Measurements from ENCODE around the gene GBE1. TPM values are rescaled to one million over a fixed set of nuclear protein-coding genes. Genes with fewer than 3 reads are reported as not detected.
A peak's percentile ranks its signal among the peaks of the same experiment; 100 is the strongest.

Gene GBE1
- total RNA-seq, 1 experiment from 2014 or later: 7.7 TPM

GRCh38 chr3:81650187-81650586, 111.3 kb downstream of the GBE1 start:
- DNase-seq: no peak
- H3K36me3 ChIP-seq (replicated peaks; ENCODE audit: control insufficient read depth, insufficient read depth, low read length): no peaks in the 10 kb centered on the region

GRCh38 chr3:81645248-81645647, 116.2 kb downstream of the GBE1 start:
- no peak for DNase-seq
- H3K27me3 ChIP-seq (ENCODE audit: control insufficient read depth, insufficient read depth, low read length): no peaks in the 10 kb centered on the region
- no peaks in the 10 kb centered on the region for H3K36me3 ChIP-seq (replicated peaks; ENCODE audit: control insufficient read depth, insufficient read depth, low read length)
- H3K4me3 ChIP-seq (ENCODE audit: insufficient read depth, low read depth, low read length): no peak overlapping the region

More at GRCh38 chr3:81650187-81650586, 111.3 kb downstream of the GBE1 start:
- H3K4me3 ChIP-seq (ENCODE audit: insufficient read depth, low read depth, low read length): no peak overlapping the region
- no peaks in the 10 kb centered on the region for H3K27me3 ChIP-seq (ENCODE audit: control insufficient read depth, insufficient read depth, low read length)

- H3K27me3 ChIP-seq (ENCODE audit: control insufficient read depth, insufficient read depth, low read length): no peaks in the 10 kb centered on the region
- DNase-seq: peak; percentile 7
- H3K4me3 ChIP-seq (ENCODE audit: insufficient read depth, low read depth, low read length): no peak overlapping the region
- H3K36me3 ChIP-seq (replicated peaks; ENCODE audit: control insufficient read depth, insufficient read depth, low read length): no peaks in the 10 kb centered on the region
Observed at GRCh38 chr3:81643721-81644120, 117.7 kb downstream of the GBE1 start.

GRCh38 chr3:81638480-81638879, 123.0 kb downstream of the GBE1 start:
- H3K4me3 ChIP-seq (ENCODE audit: insufficient read depth, low read depth, low read length): no peak overlapping the region
- H3K27me3 ChIP-seq (ENCODE audit: control insufficient read depth, insufficient read depth, low read length): no peaks in the 10 kb centered on the region
- no peak for DNase-seq
- H3K36me3 ChIP-seq (replicated peaks; ENCODE audit: control insufficient read depth, insufficient read depth, low read length): no peaks in the 10 kb centered on the region

GRCh38 chr3:81632659-81633058, 128.8 kb downstream of the GBE1 start:
- H3K36me3 ChIP-seq (replicated peaks; ENCODE audit: control insufficient read depth, insufficient read depth, low read length): no peaks in the 10 kb centered on the region
- H3K27me3 ChIP-seq (ENCODE audit: control insufficient read depth, insufficient read depth, low read length): no peaks in the 10 kb centered on the region
- DNase-seq: no peak
- no peak overlapping the region for H3K4me3 ChIP-seq (ENCODE audit: insufficient read depth, low read depth, low read length)

GRCh38 chr3:81624756-81625155, 136.7 kb downstream of the GBE1 start:
- H3K36me3 ChIP-seq (replicated peaks; ENCODE audit: control insufficient read depth, insufficient read depth, low read length): no peaks in the 10 kb centered on the region
- H3K4me3 ChIP-seq (ENCODE audit: insufficient read depth, low read depth, low read length): no peak overlapping the region
- DNase-seq: no peak
- H3K27me3 ChIP-seq (ENCODE audit: control insufficient read depth, insufficient read depth, low read length): no peaks in the 10 kb centered on the region

- DNase-seq: no peak
- no peak overlapping the region for H3K4me3 ChIP-seq (ENCODE audit: insufficient read depth, low read depth, low read length)
- H3K27me3 ChIP-seq (ENCODE audit: control insufficient read depth, insufficient read depth, low read length): no peaks in the 10 kb centered on the region
- no peaks in the 10 kb centered on the region for H3K36me3 ChIP-seq (replicated peaks; ENCODE audit: control insufficient read depth, insufficient read depth, low read length)
Observed at GRCh38 chr3:81622395-81622794, 139.1 kb downstream of the GBE1 start.

- Histone ChIP-seq H3K36me3 (replicated peaks; ENCODE audit: control insufficient read depth, insufficient read depth, low read length) (no peaks in the 10 kb centered on the region), H3K27me3 (ENCODE audit: control insufficient read depth, insufficient read depth, low read length) (no peaks in the 10 kb centered on the region), H3K4me3 (ENCODE audit: insufficient read depth, low read depth, low read length) (no peak overlapping the region)
- no peak for DNase-seq
Observed at GRCh38 chr3:81621277-81621676, 140.2 kb downstream of the GBE1 start.

GRCh38 chr3:81620849-81621248, 140.6 kb downstream of the GBE1 start:
- DNase-seq: no peak
- Histone ChIP-seq H3K36me3 (replicated peaks; ENCODE audit: control insufficient read depth, insufficient read depth, low read length) (no peaks in the 10 kb centered on the region), H3K27me3 (ENCODE audit: control insufficient read depth, insufficient read depth, low read length) (no peaks in the 10 kb centered on the region), H3K4me3 (ENCODE audit: insufficient read depth, low read depth, low read length) (no peak overlapping the region)

GRCh38 chr3:81612768-81613167, 148.7 kb downstream of the GBE1 start:
- Histone ChIP-seq H3K27me3 (ENCODE audit: control insufficient read depth, insufficient read depth, low read length) (no peaks in the 10 kb centered on the region), H3K36me3 (replicated peaks; ENCODE audit: control insufficient read depth, insufficient read depth, low read length) (no peaks in the 10 kb centered on the region), H3K4me3 (ENCODE audit: insufficient read depth, low read depth, low read length) (no peak overlapping the region)
- DNase-seq: no peak

GRCh38 chr3:81602781-81603180, 158.7 kb downstream of the GBE1 start:
- DNase-seq: no peak
- H3K36me3 ChIP-seq (replicated peaks; ENCODE audit: control insufficient read depth, insufficient read depth, low read length): no peaks in the 10 kb centered on the region
- no peaks in the 10 kb centered on the region for H3K27me3 ChIP-seq (ENCODE audit: control insufficient read depth, insufficient read depth, low read length)
- H3K4me3 ChIP-seq (ENCODE audit: insufficient read depth, low read depth, low read length): no peak overlapping the region

GRCh38 chr3:81601707-81602305, 159.6 kb downstream of the GBE1 start:
- no peak for DNase-seq
- H3K27me3 ChIP-seq (ENCODE audit: control insufficient read depth, insufficient read depth, low read length): no peaks in the 10 kb centered on the region
- H3K4me3 ChIP-seq (ENCODE audit: insufficient read depth, low read depth, low read length): no peak overlapping the region
- H3K36me3 ChIP-seq (replicated peaks; ENCODE audit: control insufficient read depth, insufficient read depth, low read length): no peaks in the 10 kb centered on the region

- H3K36me3 ChIP-seq (replicated peaks; ENCODE audit: control insufficient read depth, insufficient read depth, low read length): no peaks in the 10 kb centered on the region
- H3K27me3 ChIP-seq (ENCODE audit: control insufficient read depth, insufficient read depth, low read length): no peaks in the 10 kb centered on the region
- H3K4me3 ChIP-seq (ENCODE audit: insufficient read depth, low read depth, low read length): no peak overlapping the region
- DNase-seq: no peak
Observed at GRCh38 chr3:81592101-81592500, 169.3 kb downstream of the GBE1 start.

GRCh38 chr3:81585937-81586336, 175.5 kb downstream of the GBE1 start:
- H3K27me3 ChIP-seq (ENCODE audit: control insufficient read depth, insufficient read depth, low read length): no peaks in the 10 kb centered on the region
- no peaks in the 10 kb centered on the region for H3K36me3 ChIP-seq (replicated peaks; ENCODE audit: control insufficient read depth, insufficient read depth, low read length)
- H3K4me3 ChIP-seq (ENCODE audit: insufficient read depth, low read depth, low read length): no peak overlapping the region
- DNase-seq: no peak

GRCh38 chr3:81585056-81585455, 176.4 kb downstream of the GBE1 start:
- Histone ChIP-seq H3K36me3 (replicated peaks; ENCODE audit: control insufficient read depth, insufficient read depth, low read length) (no peaks in the 10 kb centered on the region), H3K4me3 (ENCODE audit: insufficient read depth, low read depth, low read length) (no peak overlapping the region), H3K27me3 (ENCODE audit: control insufficient read depth, insufficient read depth, low read length) (no peaks in the 10 kb centered on the region)
- no peak for DNase-seq

Measured in H7 (cell line).